ENCODE results near the gene USF3. TPM values are rescaled to one million over a fixed set of nuclear protein-coding genes. Genes with fewer than 3 reads are reported as not detected.
"Not testable (repeated sequence)": the region's sequence is repeated elsewhere in the genome, so short reads cannot be mapped to it uniquely, and the experiment has no call there.

The USF3 gene
- polyA plus RNA-seq, 10 donors = 11.1 to 20.7 (median 17.0) TPM

DNA sequence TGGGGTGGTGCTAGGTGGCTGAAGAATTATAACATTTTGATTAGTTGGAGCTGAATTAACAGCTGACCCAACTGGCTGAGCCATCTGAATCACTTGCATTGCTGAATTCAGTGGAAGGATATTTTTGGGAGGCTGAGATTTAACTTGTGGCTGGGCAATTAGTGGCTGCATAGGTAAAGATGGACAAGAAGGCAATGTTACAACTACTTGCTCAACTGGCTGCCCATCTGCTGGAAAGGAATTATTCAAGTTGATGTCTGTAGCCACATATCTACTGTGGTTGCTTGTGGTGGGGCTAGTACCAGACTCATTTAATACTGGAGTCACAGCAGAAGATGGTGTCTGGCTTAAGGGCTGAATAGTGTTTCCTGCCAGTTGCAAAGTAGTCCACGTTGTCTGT lies 36.4 kb downstream of the USF3 start:
- DNase-seq = no peak

DNA sequence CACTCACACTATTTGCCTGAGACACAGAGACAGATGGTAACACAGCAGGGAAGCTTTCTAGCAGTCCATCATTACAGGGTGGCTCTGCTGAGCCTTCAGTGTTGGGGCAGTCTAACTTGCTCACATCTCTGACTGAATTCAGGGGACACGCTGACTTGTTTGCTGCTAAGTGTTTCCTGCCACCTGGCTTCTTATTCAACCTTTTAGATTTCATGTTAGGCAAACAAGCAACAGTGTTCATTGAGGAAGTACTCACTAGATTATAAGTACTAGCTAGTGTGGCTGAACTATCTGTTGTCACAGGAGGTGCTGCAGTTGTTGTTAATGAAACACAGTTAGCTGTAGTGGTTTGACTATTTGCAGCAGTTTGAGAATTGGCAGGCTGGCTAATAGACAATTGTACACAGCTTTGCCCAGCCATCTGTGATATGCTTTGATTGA lies 37.3 kb downstream of the USF3 start:
- DNase-seq = no peak

DNA sequence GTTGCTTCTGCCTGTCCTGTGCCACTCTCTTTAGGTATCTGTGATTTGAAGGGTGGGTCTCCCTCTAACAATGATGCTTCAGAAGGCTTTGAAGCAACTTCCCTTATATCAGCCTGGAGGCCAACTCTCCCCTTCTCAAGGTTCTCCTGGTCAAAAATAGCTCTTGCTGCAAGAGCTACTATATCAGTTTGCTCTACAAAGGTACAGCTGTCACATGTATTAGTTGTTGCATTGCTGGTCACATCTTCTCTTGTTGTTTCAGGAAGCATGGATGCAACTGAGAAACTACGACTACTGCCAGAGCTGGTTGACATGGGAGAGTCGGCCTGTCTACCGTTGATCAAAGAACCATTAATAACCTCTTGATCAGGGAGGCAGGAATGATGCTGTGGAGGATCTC lies 38.3 kb downstream of the USF3 start:
- peak in 1 of 3 donors; percentile 12 for DNase-seq

DNA sequence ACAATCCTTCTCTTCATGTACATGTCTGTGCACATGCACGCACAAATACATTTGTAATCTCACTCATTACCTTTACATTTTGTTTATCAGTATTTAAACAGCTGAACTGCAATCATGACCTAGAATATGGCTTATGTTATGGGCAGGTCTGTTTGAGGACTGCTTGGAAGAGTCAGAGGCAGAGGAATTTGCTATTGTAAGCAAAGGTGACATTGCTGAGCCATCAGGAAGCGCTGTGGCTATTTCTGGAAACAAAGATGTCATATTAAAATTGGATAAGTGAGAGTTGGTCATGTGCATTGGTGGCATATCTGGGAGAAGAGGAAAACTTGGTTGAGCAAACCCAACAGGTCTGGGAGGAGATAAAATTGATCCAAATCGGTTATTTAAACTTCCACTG lies 41.6 kb downstream of the USF3 start:
- DNase-seq = no peak

DNA sequence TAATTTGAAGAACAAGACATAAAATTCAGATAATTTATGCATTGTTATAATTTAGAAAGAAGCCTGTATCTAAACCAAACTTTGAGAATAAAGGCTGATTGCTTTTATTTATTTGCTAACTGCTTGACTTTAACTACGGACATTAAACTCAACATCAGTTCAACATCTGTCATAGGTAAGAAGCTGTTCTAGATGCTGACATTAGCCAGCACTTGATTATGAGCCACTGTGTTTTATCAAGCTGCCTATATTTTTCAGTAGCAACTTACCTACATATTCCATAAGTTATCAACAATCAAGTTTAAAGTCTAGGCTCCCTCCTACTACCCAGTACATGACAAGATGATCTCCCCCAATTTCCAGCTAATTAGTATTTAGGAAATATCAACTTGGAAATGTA lies 42.1 kb downstream of the USF3 start:
- no peak for DNase-seq

DNA sequence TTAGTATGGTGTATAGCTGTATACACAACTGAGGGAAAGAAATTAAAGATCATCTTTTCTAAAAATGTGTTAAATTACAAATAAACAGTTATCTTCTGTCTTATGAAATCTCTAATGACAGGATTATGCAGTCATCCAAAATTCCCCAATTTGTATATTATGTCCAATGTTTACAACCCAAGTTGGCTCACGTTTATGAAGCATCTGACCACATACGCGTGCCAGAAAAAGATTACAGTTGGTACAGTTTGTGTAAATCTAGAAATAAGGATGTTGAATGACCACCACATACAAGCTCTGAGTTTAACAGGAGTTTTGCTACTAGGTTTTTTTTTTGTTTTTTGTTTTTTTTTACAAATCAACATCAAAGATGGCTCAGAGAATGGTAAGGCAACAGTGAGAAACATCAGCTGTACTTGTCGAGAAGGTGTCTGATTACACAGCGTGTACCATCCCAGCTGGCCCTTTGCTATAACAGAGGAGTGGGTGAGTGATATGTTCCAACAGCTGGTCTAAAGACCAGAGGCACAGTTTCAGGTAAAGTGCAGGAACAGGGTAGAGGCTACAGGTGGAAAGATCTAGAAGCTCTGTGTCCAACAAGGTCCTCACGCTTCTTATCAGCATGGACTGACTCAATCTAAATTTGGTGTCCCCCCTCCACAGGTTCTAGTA lies 47.1 kb downstream of the USF3 start:
- peak in 1 of 3 donors; percentile 26 for DNase-seq

DNA sequence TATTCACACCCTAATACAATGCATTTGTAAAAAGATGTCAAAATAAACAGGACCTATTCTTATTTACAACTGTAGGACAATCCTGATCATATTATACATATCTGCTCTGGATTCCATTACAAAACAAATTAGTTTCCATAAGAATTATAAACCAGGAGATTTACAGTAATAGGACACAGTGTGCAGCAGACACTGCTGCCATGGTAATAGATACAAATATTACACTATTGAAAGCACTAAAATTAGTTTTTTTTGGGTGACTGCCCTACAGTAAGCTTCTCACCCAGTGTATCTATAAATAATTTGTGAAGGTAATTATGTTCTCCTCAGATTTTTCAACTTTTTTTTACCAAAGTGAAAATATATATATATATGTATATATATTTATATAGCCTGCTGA lies 47.9 kb downstream of the USF3 start:
- DNase-seq = peak in 1 of 3 donors; percentile 16

DNA sequence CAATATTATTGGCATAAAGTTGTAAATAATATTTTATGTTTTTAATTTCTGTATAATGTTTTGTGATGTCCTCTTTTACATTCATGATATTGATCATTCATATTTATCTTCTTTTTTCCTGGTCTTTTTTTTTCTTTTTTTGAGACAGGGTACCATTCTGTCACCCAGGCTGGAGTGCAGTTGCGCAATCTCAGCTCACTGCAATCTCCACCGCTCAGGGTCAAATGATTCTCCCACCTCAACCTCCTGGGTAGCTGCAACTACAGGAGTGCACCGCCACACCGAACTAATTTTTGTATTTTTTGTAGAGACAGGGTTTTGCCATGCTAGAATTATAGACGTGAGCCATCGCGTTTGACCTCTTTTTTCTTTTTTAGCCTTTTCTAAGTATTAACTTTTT lies 52.9 kb downstream of the USF3 start:
- DNase-seq = no peak

DNA sequence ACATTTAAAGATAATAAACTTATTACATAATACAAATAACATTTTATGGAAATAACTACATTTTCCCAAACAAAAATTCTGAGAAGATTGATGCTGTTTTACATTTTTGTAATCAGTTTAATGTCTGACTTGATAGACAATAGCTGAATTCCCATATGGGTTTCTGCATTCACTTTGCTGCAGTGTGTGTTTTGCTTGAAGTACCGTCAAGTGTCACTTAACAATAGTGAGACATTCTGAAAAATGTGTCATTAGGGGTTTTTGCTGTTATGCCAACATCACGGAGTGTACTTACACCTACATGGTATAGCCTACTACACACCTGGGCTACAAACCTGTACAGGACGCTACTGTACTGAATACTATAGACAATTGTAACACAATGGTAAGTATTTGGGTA lies 57.5 kb downstream of the USF3 start:
- no peak for DNase-seq

DNA sequence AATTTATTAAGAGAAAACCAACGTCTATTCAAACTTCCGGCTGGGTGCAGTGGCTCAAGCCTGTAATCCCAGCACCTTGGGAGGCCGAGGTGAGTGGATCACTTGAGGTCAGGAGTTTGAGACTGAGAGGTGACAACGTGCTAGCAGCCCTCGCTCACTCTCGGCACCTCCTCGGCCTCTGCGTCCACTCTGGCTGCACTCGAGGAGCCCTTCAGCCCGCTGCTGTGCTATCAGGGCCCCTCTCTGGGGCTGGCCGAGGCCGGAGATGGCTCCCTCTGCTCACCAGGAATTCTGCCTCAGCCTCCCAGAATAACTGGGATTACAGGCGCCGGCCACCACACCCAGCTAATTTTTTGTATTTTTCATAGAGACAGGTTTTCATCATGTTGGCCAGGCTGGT lies 58.7 kb downstream of the USF3 start:
- no peak for DNase-seq

DNA sequence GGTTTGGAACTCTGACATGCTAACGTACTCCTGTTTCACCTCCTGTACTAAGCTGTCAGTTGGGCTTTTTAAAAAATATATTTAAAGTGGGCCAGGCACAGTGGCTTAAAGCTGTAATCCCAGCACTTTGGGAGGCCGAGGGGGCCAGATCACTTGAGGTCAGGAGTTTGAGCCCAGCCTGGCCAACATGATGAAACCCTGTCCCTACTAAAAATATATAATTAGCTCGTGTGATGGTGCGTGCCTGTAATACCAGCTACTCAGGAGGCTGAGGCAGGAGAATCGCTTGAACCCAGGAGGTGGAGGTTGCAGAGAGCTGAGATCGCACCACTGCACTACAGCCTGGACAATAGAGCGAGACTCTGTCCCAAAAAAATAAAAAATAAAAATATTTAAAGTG lies 60.4 kb downstream of the USF3 start:
- DNase-seq = not testable (repeated sequence)

DNA sequence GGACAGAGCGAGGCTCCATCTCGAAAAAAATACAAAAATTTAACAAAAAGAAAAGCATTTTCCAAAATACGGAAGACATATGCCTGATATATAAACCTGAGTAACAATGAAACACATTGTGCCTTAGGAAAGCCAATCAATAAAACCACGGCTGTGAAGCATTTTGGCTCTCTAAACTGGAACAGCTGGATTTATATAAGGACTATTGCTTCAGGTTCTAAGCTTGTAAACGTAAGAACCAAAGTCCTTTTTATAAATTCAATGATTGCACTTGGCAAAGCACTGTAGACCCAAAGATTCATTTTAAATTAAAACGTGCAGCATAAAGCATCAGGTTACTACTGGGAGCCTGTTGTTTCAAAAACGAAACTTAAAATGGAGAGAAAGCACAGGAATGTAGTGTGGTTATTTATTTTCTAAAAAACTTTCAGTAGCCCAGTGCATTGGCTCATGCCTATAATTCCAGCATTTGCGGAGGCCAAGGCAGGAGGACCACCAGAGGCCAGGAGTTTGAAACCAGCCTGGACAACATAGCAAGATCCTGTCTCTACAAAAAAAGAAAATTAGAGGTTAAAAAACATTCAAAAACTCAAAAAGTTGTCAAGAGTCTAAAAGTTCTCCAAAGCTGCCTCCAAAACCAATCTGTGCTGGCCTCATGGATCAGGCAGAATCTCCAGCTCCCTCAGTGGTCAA lies 61.5 kb downstream of the USF3 start:
- peak in 1 of 3 donors; percentile 32 for DNase-seq

DNA sequence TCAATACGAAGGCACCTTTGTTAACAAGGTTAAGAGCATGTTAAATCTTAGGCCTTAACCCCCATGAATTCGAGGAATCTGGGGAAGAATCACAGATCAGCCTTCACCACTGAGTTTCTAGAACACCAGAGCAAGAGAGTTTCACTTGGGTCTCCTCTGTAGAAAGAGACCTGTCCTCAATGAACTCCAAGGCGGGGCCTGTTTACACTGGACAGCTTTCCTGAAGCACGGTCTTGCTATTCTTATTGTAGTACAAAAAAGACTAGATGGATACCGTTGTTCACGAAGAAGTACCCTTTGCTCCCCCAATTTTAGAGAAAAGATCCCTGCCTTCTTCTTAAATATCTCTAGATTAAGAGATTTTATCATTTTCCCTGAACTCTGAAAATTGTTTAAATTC lies 64.9 kb downstream of the USF3 start:
- DNase-seq = no peak

DNA sequence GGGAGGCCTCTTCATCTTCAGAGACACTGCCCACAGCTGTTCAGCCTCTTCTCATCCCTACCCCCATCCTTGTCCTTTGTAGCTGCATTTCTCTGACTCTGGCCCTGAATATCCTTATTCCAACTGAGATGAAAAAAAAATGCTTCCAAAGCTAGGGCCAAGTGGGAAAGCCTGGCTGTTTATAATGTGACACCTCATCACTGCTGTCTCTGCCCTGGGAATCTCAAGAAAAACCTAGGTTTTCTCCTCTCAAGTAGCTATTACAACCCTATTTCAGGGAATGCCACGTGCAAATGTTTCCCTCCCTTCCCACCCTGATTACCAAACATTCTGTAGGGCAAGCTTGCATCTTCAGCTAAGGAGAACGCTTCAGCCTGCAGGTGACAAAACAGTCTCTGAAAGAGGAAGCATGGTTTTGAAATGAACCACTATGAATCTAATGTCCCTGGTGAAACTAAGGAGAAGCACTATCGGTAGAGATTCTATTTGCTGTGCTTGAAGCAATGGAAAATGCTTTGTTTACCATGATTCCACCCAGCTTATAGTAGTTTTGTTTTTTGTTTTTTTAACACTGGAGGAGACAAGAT lies 65.4 kb downstream of the USF3 start:
- peak in 2 of 3 donors; percentile 22 to 61 for DNase-seq

DNA sequence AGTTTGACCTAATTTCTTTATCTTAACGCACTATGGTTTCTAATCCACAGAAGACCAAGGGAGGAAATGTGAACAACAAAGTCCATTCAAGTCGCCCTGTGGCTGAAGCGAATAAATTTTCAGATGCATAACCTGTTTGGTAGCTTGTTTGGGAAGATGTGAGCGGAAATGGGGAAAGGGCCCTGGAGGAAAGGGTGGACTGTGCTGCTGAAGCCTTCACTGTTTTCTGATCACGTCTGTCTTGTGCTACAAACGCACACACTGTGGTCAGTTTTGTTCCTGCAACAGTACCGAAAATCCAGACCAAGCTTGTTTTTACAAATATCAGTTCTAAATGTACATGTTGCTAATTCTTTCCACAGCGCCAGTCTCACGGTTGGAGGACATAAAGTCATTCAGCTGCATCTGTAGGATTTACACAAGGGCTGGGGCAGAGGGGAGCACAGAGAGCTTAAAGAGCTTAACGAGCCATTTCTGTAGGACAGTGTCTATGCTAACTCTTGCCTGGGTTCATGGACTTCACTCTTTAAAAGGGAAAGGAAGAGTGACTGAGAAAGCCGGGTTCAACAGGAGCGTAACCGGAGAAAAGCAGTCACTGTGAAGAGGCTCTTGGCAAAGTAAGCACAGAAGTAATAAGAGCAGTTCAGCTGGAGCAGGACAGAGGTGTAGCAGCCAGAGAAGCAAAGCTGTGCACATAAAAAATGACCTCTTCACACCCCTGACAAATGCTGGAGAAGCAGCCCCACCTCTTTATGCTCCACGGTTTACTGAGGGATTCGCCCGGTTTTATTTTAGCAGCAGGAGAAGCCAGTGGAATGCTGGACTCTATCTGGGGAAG lies 66.6 kb downstream of the USF3 start:
- DNase-seq = peak; percentile 74 to 92 (median 79)

DNA sequence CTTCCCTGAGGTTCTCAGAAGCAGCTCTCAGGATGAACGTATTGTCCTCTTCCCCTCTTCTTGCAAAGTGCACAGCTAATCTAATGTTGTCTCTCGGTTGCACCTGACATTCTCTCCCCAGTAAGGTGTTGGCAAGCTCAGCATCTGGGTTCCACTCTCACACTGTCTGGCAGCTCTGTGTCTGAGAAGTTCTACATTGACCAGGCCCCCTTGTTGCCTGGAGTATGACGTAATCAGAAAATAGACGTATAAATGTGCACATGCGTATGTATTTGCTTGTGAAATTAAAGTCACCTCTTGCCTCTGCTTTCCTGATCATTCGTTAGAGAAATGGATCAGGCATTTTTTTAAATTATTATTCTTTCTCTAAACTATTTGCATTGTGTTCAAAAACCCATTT lies 67.7 kb downstream of the USF3 start:
- no peak for DNase-seq

DNA sequence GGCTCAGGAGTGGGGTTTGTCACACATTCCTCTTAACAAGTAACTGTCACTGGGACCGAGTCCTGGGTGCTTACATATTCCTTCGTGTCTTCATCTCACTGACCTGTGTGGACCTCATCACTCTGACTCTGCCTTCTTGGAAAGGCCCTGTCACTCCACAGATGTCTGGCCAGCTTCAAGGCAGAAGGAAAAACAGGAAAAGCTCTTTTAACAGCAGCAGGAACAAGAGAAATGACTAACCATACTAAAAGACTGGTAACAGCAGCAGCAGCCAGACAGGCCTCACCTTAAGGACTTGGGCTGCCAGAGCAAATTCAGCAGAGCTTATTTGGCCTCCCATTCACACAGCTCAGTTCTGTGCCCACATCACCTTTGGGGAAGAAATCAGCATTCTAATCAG lies 68.1 kb downstream of the USF3 start:
- DNase-seq = peak in 1 of 3 donors; percentile 22

DNA sequence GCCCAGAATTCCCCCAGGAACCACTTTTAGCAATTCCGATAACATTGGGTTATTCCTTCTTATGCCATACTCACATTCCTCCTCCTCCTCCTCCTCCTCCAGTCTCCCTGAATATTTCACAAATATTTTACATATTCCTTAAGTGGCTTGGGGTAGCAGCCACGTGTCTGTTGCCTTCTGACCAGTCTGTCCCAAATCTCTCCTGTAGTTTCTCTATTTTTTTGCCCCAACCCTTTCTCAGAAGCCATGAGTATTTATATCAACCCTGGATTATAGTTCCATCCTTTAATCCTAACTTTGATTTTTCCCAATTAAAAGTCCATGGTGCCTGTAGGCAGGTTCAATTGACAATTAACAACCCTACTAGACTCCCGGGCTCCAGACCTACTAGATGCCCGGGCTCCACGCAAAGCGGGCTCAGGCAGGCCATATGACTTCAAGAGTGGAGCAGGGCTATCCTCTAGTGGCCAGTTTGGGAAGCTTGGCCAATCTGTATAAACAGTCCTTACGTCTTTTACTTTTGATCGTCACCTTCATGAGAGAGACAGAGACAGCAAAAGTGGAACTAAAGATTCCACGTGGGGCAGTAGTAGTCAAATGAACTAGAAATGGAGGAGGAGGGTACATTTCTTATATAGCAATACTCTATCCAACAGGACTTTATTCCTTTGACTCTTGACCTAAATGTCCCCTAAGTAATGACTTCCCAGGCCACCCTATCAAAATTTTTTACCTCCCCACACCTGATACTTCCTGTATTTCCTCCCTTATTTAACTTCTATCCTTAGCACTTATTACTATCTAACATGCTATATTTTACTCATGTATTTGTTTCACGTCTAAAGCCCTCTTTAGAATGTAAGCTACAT lies 69.7 kb downstream of the USF3 start:
- DNase-seq = peak in 2 of 3 donors; percentile 51 to 77

DNA sequence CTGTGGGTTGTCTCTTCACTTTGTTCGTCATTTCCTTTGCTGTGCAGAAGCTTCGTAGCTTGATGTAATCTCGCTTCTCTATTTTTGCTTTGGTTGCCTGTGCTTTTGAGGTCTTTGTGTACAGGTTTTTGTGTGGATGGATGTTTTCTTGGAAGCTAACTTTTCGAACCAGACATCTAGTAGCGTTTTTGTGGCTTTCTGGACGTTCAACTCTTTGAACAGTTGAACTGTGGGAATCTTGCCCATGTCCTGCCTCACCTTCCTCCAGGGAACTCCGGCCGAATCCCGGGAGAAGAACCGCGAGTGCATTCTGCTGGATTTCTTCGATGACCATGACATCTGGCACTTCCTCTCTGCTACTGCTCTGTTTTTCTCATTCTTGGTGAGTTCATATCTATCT lies 70.6 kb downstream of the USF3 start:
- DNase-seq = peak in 1 of 3 donors; percentile 58

DNA sequence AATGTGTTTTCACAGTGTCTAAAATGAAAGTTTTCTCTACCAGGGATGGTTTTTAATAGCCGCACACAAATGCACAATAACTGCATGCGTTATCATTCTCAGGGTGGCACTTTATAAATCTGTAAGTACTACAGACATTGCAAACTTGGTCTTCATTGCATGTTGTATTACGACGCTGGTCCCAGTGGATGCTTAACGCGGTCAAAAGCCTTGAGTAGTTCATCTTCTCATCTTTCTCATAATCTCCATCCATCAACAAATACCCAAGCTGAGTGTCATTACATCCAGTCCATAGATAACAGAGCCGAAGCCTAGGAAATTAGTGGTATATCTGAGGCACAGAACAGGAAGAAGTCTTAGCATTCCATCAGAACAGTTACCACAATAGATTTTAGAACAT lies 72.6 kb downstream of the USF3 start:
- DNase-seq = no peak

DNA sequence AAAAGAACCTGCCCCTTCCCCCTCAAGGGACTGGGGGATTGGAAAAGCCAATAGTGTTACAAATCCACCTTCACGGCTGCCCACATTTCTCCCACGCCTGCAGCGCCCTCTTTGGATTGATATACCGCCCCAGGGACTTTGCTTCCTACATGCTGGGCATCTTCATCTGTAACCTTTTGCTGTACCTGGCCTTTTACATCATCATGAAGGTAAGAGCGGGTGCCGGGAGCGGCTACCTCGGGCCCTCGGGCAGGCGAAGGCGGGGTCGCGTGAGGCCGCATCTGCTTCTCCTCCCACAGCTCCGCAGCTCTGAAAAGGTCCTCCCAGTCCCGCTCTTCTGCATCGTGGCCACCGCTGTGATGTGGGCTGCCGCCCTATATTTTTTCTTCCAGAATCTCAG lies 73.1 kb downstream of the USF3 start:
- DNase-seq = peak in 1 of 3 donors; percentile 41
